ENCODE measurements around the gene AP4M1.

- TF ChIP-seq CTCF (IDR thresholded peaks at IDR 0.05) (no peak), POLR2A (IDR thresholded peaks at IDR 0.05) (no peak)
Observed at GRCh38 chr7:100132126-100132525, 30.7 kb downstream of the AP4M1 start.
